GM19395 (cell line): Measurements from ENCODE around the gene BAHCC1.
A peak's percentile ranks its signal among the peaks of the same experiment; 100 is the strongest.
"Not testable (repeated sequence)": the region's sequence is repeated elsewhere in the genome, so short reads cannot be mapped to it uniquely, and the experiment has no call there.

Experiments used
- ATAC-seq: cut with Tn5 transposase; IDR thresholded peaks from one replicate; pipeline ENCODE4 v1.9.1; 2021; ENCODE audit warnings: mild to moderate bottlenecking, moderate library complexity; ENCODE audit not compliant: unreplicated experiment

The BAHCC1 gene

GRCh38 chr17:81394921-81395599, at the start of gene BAHCC1:
Gene BAHCC1 (plus strand): TSS chr17:81395457. CDS start chr17:81399740, 4,283 bp downstream.
- ATAC-seq = no peak

- ATAC-seq = peak; percentile 61
Observed at GRCh38 chr17:81346090-81346907, 49.0 kb upstream of the BAHCC1 start.

GRCh38 chr17:81346908-81347349, 48.3 kb upstream of the BAHCC1 start:
- ATAC-seq = no peak

GRCh38 chr17:81347437-81347836, 47.8 kb upstream of the BAHCC1 start:
- ATAC-seq = no peak

- no peak for ATAC-seq
Observed at GRCh38 chr17:81348097-81349055, 46.9 kb upstream of the BAHCC1 start.

GRCh38 chr17:81349397-81350319, 45.6 kb upstream of the BAHCC1 start:
- no peak for ATAC-seq

GRCh38 chr17:81350320-81350890, 44.9 kb upstream of the BAHCC1 start:
- no peak for ATAC-seq

GRCh38 chr17:81351329-81352052, 43.8 kb upstream of the BAHCC1 start:
- not testable (repeated sequence) for ATAC-seq

- ATAC-seq = not testable (repeated sequence)
Observed at GRCh38 chr17:81352056-81352455, 43.2 kb upstream of the BAHCC1 start.

- ATAC-seq = no peak
Observed at GRCh38 chr17:81354252-81354953, 40.9 kb upstream of the BAHCC1 start.

GRCh38 chr17:81354954-81355347, 40.3 kb upstream of the BAHCC1 start:
- no peak for ATAC-seq

- ATAC-seq = no peak
Observed at GRCh38 chr17:81359218-81359617, 36.0 kb upstream of the BAHCC1 start.

- ATAC-seq = not testable (repeated sequence)
Observed at GRCh38 chr17:81362001-81362400, 33.3 kb upstream of the BAHCC1 start.

- ATAC-seq = no peak
Observed at GRCh38 chr17:81364278-81365147, 30.7 kb upstream of the BAHCC1 start.

- no peak for ATAC-seq
Observed at GRCh38 chr17:81365148-81365600, 30.1 kb upstream of the BAHCC1 start.

- ATAC-seq = no peak
Observed at GRCh38 chr17:81365601-81366585, 29.4 kb upstream of the BAHCC1 start.
